Neural cell (in vitro differentiated cells): ENCODE measurements around the gene CSNK1E. TPM values are rescaled to one million over a fixed set of nuclear protein-coding genes. Genes with fewer than 3 reads are reported as not detected.

Experiments
- H2AFZ ChIP-seq: fragments of 200-600, 300-800 bp; sonication (generic), shearing (Covaris generic); 2 replicates; pipeline ENCODE4 v1.6.0; 2014; ENCODE audit warnings: low read depth, mild to moderate bottlenecking, antibody characterized with exemption, low read length, moderate library complexity
- H3F3A ChIP-seq: fragments of 200-600 bp; shearing (Covaris generic); 2 replicates; pipeline ENCODE4 v1.6.1; 2016; ENCODE audit warnings: mild to moderate bottlenecking, moderate library complexity, mixed read lengths, antibody characterized with exemption, low read length; ENCODE audit not compliant: insufficient read depth, poor library complexity, severe bottlenecking
- H3K27ac ChIP-seq: fragments of 200-600, 300-800 bp; sonication (generic), shearing (Covaris generic); 2 replicates; pipeline ENCODE4 v1.5.1; 2014; ENCODE audit warnings: mild to moderate bottlenecking, low read length, moderate library complexity
- H3K27me3 ChIP-seq: fragments of 300-800, 200-600 bp; sonication (generic), shearing (Covaris generic); 2 replicates; pipeline ENCODE4 v1.6.0; 2014; ENCODE audit warnings: mild to moderate bottlenecking, low read depth, low read length, moderate library complexity; ENCODE audit not compliant: insufficient read depth
- H3K36me3 ChIP-seq: fragments of 300-800, 200-600 bp; sonication (generic), shearing (Covaris generic); 2 replicates; pipeline ENCODE4 v1.5.1; 2014; ENCODE audit warnings: mild to moderate bottlenecking, antibody characterized with exemption, low read length, moderate library complexity; ENCODE audit not compliant: insufficient read depth
- H3K4me2 ChIP-seq: fragments of 300-800, 200-600 bp; sonication (generic), shearing (Covaris generic); 2 replicates; pipeline ENCODE4 v1.6.0; 2014; ENCODE audit warnings: mild to moderate bottlenecking, low read length
- H3K4me3 ChIP-seq: fragments of 300-800, 200-600 bp; sonication (generic), shearing (Covaris generic); 2 replicates; pipeline ENCODE4 v1.5.1; 2014; ENCODE audit warnings: mild to moderate bottlenecking, low read length, moderate library complexity
- H3K79me2 ChIP-seq: fragments of 200-600 bp; shearing (Covaris generic); replicated peaks from 2 replicates; pipeline ENCODE4 v1.6.0; 2014; ENCODE audit warnings: mild to moderate bottlenecking, low read length, moderate library complexity; ENCODE audit not compliant: insufficient read depth
- H3K9ac ChIP-seq: fragments of 300-800, 200-600 bp; sonication (generic), shearing (Covaris generic); 2 replicates; pipeline ENCODE4 v1.6.1; 2016; ENCODE audit warnings: mild to moderate bottlenecking, low read length, mixed read lengths
- H3K9me2 ChIP-seq: fragments of 200-600 bp; shearing (Covaris generic); 2 replicates; pipeline ENCODE4 v1.6.1; 2016; ENCODE audit warnings: mild to moderate bottlenecking, low read length, mixed read lengths; ENCODE audit not compliant: insufficient read depth
- H3K9me3 ChIP-seq: fragments of 200-600, 300-800 bp; sonication (generic), shearing (Covaris generic); 2 replicates; pipeline ENCODE4 v1.6.1; 2016; ENCODE audit warnings: mild to moderate bottlenecking, mixed run types, low read length, moderate library complexity, mixed read lengths
- H4K20me1 ChIP-seq: fragments of 200-600 bp; shearing (Covaris generic); 2 replicates; pipeline ENCODE4 v1.6.1; 2016; ENCODE audit warnings: mild to moderate bottlenecking, mixed run types; ENCODE audit not compliant: insufficient read depth
- CTCF ChIP-seq: fragments of 450-650 bp; IDR thresholded peaks from 2 replicates; pipeline ENCODE4 v1.5.1; 2014; ENCODE audit warnings: antibody characterized with exemption, mild to moderate bottlenecking, moderate library complexity; ENCODE audit not compliant: poor library complexity, severe bottlenecking
- EP300 ChIP-seq: fragments of 450-650 bp; conservative IDR thresholded peaks from 2 replicates; pipeline ENCODE4 v1.6.1; 2014; ENCODE audit warnings: antibody characterized with exemption, mild to moderate bottlenecking, moderate library complexity; ENCODE audit not compliant: poor library complexity, severe bottlenecking
- EZH2 ChIP-seq: fragments of 200-600, 300-800 bp; shearing (Covaris generic), sonication (generic); IDR thresholded peaks from 2 replicates; pipeline ENCODE4 v1.6.1; 2014; ENCODE audit warnings: antibody characterized with exemption, low read length, borderline replicate concordance, mild to moderate bottlenecking; ENCODE audit not compliant: insufficient read depth, poor library complexity, severe bottlenecking
- MXI1 ChIP-seq: fragments of 450-650 bp; conservative IDR thresholded peaks from 2 replicates; pipeline ENCODE4 v1.6.1; 2014; ENCODE audit warnings: antibody characterized with exemption, mild to moderate bottlenecking; ENCODE audit not compliant: poor library complexity, severe bottlenecking
- POLR2AphosphoS5 ChIP-seq: IDR thresholded peaks from 2 replicates; pipeline ENCODE4 v1.6.1; 2012
- RAD21 ChIP-seq: fragments of 450-650 bp; conservative IDR thresholded peaks from 2 replicates; pipeline ENCODE4 v1.6.1; 2014; ENCODE audit warnings: antibody characterized with exemption, mild to moderate bottlenecking, moderate library complexity
- REST ChIP-seq: IDR thresholded peaks from 2 replicates; pipeline ENCODE4 v1.6.1; 2012; ENCODE audit warnings: borderline replicate concordance
- SMC3 ChIP-seq: fragments of 450-650 bp; conservative IDR thresholded peaks from 2 replicates; pipeline ENCODE4 v1.6.1; 2014; ENCODE audit warnings: antibody characterized with exemption, mild to moderate bottlenecking, moderate library complexity; ENCODE audit not compliant: poor library complexity
- TAF1 ChIP-seq: IDR thresholded peaks from 2 replicates; pipeline ENCODE4 v1.6.1; 2012; ENCODE audit warnings: low read depth
- polyA plus RNA-seq: library from polyadenylated mRNA; depleted of rRNA; stranded (reverse); fragments of >200 nt; gene quantifications from 2 replicates; pipeline ENCODE4 v1.2.3, GENCODE V29; 2014

The CSNK1E gene
- polyA plus RNA-seq, 1 donor from 2014 or later, result 230 TPM

- Histone ChIP-seq H3K79me2 (peaks cover 17% of the 10 kb centered on the region), H3K27me3 (no peaks in the 10 kb centered on the region), H3K36me3 (no peaks in the 10 kb centered on the region), H2AFZ (no peak overlapping the region), H3K9ac (no peak overlapping the region), H3K27ac (no peak overlapping the region), H3K4me2 (no peak overlapping the region), H4K20me1 (peaks cover 6% of the 10 kb centered on the region), H3F3A (no peaks in the 10 kb centered on the region), H3K9me3 (no peaks in the 10 kb centered on the region), H3K9me2 (no peaks in the 10 kb centered on the region), H3K4me3 (no peak overlapping the region)
- TF ChIP-seq SMC3 (no peak), POLR2AphosphoS5 (no peak), EZH2 (no peak), RAD21 (no peak), REST (no peak), MXI1 (no peak), TAF1 (no peak), EP300 (no peak), CTCF (no peak)
Observed at GRCh38 chr22:38260761-38261681, 56.2 kb downstream of the CSNK1E start.

GRCh38 chr22:38259370-38259769 lies 57.9 kb downstream of the CSNK1E start:
- Histone ChIP-seq H3K4me2 (no peak overlapping the region), H3K9me3 (no peaks in the 10 kb centered on the region), H3K9ac (no peak overlapping the region), H3K36me3 (no peaks in the 10 kb centered on the region), H2AFZ (no peak overlapping the region), H3K9me2 (no peaks in the 10 kb centered on the region), H4K20me1 (peaks cover 6% of the 10 kb centered on the region), H3K27ac (no peak overlapping the region), H3K4me3 (no peak overlapping the region), H3K79me2 (peaks cover 6% of the 10 kb centered on the region), H3F3A (no peaks in the 10 kb centered on the region), H3K27me3 (no peaks in the 10 kb centered on the region)
- TF ChIP-seq SMC3, result no peak
- TF ChIP-seq EZH2, result no peak
- no peak for TF ChIP-seq REST
- no peak for TF ChIP-seq MXI1
- no peak for TF ChIP-seq TAF1
- TF ChIP-seq CTCF, result no peak
- no peak for TF ChIP-seq POLR2AphosphoS5
- TF ChIP-seq RAD21, result no peak
- no peak for TF ChIP-seq EP300
